GM13977 (cell line): Measurements from ENCODE around the gene LIN7B.

ENCODE experiments used
- DNase-seq: peaks from one replicate; pipeline ENCODE4 v3.0.0; 2012; ENCODE audit warnings: low spot score
- CTCF ChIP-seq: IDR thresholded peaks from 2 replicates; pipeline ENCODE4 v1.5.1; 2012; ENCODE audit warnings: mild to moderate bottlenecking, control low read depth; ENCODE audit not compliant: insufficient read depth; ENCODE audit errors: extremely low read depth, missing control alignments
- in situ Hi-C: fragments of 300-500 bp; cut with MboI; formaldehyde crosslinking; loops from one replicate; pipeline ENCODE4 v1.12.0; 2022; ENCODE audit warnings: low sequenced_read_pairs, low pct_unique_long_range_greater_than_20kb, mixed read lengths, inconsistent platforms; ENCODE audit not compliant: unreplicated experiment

The LIN7B gene

GRCh38 chr19:49153167-49153809 is 39.1 kb downstream of the LIN7B start:
- no peak for DNase-seq
- in situ Hi-C loops = no loop called here

DNA sequence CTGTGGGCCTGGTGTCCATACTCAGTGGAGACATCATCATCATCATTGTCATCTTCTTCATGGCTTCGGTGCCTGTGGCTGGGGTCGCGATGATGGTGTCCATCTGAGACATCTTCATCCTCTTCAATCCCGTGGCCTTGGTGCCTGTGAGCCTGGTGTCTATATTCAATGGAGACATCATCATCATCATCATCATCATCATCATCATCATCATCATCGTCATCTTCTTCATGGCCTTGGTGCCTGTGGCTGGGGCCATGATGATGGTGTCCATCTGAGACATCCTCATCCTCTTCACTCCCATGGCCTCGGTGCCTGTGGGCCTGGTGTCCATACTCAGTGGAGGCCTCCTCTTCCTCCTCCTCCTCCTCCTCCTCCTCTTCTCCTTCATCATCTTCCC is 40.1 kb downstream of the LIN7B start:
- TF ChIP-seq CTCF = no peak
- in situ Hi-C loops = no loop called here
- no peak for DNase-seq

More at GRCh38 chr19:49153167-49153809, 39.1 kb downstream of the LIN7B start:
- TF ChIP-seq CTCF = no peak

DNA sequence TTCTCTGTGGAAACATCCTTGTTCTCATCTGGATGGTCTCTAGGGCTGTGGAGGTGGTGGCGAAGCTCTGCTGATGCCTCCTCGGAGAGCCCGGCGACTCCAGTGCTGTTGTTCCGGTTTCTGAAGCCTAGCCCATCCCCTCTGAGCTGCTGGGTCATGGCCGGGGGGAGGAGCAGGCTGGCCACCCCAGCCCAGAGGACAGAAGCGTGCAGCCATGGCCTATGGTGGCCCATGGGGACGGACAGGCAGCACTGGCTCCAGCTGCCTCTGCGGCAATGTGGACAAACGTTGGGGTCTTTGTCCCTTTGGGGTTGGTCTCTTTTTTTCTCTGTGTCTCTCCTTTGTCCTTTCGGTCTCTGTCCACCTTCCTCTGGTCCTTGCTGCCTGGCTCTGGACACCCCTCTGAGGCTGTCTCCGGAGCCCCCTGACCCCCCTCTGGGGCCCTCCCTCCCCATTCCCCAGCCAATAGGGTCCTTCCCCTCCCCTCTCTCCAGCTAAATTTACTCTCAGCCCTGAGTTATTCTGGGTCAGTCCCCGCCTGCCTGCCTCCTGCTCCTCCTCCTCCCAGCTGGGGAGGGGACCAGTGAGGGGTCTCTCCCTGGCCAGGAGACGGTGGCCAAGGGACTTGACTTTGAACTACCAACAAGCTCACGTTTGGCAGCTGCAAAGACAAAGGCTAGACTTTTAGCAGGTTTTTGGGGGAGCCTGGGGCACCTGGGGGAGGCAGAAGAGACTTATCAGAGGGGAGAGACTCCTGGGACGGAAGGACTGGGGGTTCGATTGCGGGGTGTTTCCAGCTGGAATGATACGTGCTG is 41.0 kb downstream of the LIN7B start, which contains the start of gene HRC:
TSS of gene HRC (minus strand) at position 392 of the 815 bp plus-strand sequence. CDS start at position 233, 159 bp downstream.
- in situ Hi-C loops = no loop called here
- no peak for TF ChIP-seq CTCF
- no peak for DNase-seq

GRCh38 chr19:49155820-49156346 is 41.7 kb downstream of the LIN7B start:
- TF ChIP-seq CTCF = no peak
- in situ Hi-C loops = no loop called here
- no peak for DNase-seq

DNA sequence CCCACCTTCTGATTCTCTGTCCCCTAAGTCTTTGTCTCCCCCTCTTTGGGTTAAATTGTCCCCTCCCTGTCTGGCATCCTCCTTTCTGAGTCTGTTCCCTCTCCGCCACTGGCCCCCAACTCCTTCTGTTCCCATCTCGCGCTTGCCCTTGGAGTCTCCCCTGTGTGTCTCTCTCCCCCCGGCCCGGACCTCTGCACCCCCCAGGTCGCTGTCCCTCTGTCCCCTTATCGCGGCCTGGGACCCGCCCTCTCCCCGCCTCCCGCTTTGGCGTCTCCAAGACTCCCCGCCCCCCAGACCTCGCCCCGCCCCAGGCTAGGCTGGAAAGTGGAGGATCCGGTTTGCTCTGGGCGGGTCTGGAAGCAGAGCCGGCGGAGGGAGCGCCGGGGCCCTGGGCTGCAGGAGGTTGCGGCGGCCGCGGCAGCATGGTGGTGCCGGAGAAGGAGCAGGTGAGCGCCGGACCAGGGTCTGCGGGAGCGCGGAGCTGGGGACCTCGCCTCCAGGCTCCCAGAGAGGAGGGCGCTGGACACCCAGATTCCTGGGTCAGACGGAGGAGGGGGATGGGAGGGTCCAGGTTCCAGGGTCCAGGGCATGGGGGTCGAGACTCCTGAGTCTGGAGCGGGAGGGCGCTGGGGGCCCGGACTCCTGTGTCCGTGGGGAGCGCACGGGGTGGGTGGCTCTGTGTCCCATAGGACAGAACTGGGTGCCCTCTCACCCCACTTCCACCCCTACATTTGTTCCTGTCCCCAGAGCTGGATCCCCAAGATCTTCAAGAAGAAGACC is 43.5 kb downstream of the LIN7B start, which contains the start of gene TRPM4:
TSS of gene TRPM4 (plus strand) at position 348 of the 780 bp plus-strand sequence. CDS start at position 423, 75 bp downstream.
- in situ Hi-C loops = no loop called here
- TF ChIP-seq CTCF = no peak
- DNase-seq = no peak
